ENCODE results near the gene SCN5A. TPM values are rescaled to one million over a fixed set of nuclear protein-coding genes. Genes with fewer than 3 reads are reported as not detected.

The SCN5A gene
- total RNA-seq, 1 donor from 2014 or later: 3.3 TPM

GRCh38 chr3:38636464-38636863 is 13.0 kb downstream of the SCN5A start:
- peaks cover 33% of the 10 kb centered on the region for H3K27me3 Mint-ChIP-seq (ENCODE audit: low read depth, unreplicated experiment)
- DNase-seq (ENCODE audit: low read depth): no peak
- H3K79me2 ChIP-seq (ENCODE audit: insufficient read depth, low read length): no peaks in the 10 kb centered on the region

GRCh38 chr3:38634111-38634510 is 15.4 kb downstream of the SCN5A start:
- Histone ChIP-seq H3K79me2 (ENCODE audit: insufficient read depth, low read length) (no peaks in the 10 kb centered on the region), H3K9me3 (ENCODE audit: insufficient read depth, low read depth, low read length) (no peaks in the 10 kb centered on the region), H3K9ac (ENCODE audit: low read length) (no peak overlapping the region), H3K27ac (ENCODE audit: low read depth, low read length) (no peak overlapping the region), H3K4me3 (ENCODE audit: insufficient read depth, low read depth, low read length) (no peak overlapping the region), H4K20me1 (ENCODE audit: insufficient read depth, low read length) (no peaks in the 10 kb centered on the region), H3K27me3 (ENCODE audit: insufficient read depth, low read length) (peaks cover 10% of the 10 kb centered on the region), H3K36me3 (ENCODE audit: insufficient read depth, low read length) (no peaks in the 10 kb centered on the region), H3K4me2 (ENCODE audit: low read length) (peak overlapping the region; percentile 53), H3K4me1 (ENCODE audit: insufficient read depth, low read length) (peaks cover 13% of the 10 kb centered on the region), H2AFZ (ENCODE audit: low read depth, low read length) (no peak overlapping the region)
- H3K9me3 Mint-ChIP-seq (ENCODE audit: unreplicated experiment): no peaks in the 10 kb centered on the region
- DNase-seq (ENCODE audit: low read depth) (peak; percentile 28), FAIRE-seq (no peak)
- H3K27ac Mint-ChIP-seq (ENCODE audit: unreplicated experiment): peak overlapping the region; percentile 64
- TF ChIP-seq EZH2 (IDR thresholded peaks at IDR 0.05; ENCODE audit: insufficient read depth, low read length) (no peak), CTCF (IDR thresholded peaks at IDR 0.05; ENCODE audit: insufficient read depth, low read depth, low read length) (no peak)
- H3K4me1 Mint-ChIP-seq (ENCODE audit: low read depth, unreplicated experiment): peaks cover 12% of the 10 kb centered on the region
- peak overlapping the region; percentile 16 for H3K4me3 Mint-ChIP-seq (ENCODE audit: unreplicated experiment)
- no peaks in the 10 kb centered on the region for H3K36me3 Mint-ChIP-seq (ENCODE audit: low read depth, unreplicated experiment)
- H3K27me3 Mint-ChIP-seq (ENCODE audit: low read depth, unreplicated experiment): peaks cover 39% of the 10 kb centered on the region

More at GRCh38 chr3:38636464-38636863, 13.0 kb downstream of the SCN5A start:
- Histone ChIP-seq H3K4me1 (ENCODE audit: insufficient read depth, low read length) (peaks cover 13% of the 10 kb centered on the region), H2AFZ (ENCODE audit: low read depth, low read length) (no peak overlapping the region), H3K4me2 (ENCODE audit: low read length) (no peak overlapping the region), H4K20me1 (ENCODE audit: insufficient read depth, low read length) (no peaks in the 10 kb centered on the region), H3K27ac (ENCODE audit: low read depth, low read length) (no peak overlapping the region), H3K9ac (ENCODE audit: low read length) (no peak overlapping the region), H3K27me3 (ENCODE audit: insufficient read depth, low read length) (peaks cover 20% of the 10 kb centered on the region), H3K36me3 (ENCODE audit: insufficient read depth, low read length) (no peaks in the 10 kb centered on the region), H3K9me3 (ENCODE audit: insufficient read depth, low read depth, low read length) (no peaks in the 10 kb centered on the region), H3K4me3 (ENCODE audit: insufficient read depth, low read depth, low read length) (no peak overlapping the region)
- Mint-ChIP-seq H3K9me3 (ENCODE audit: unreplicated experiment) (no peaks in the 10 kb centered on the region), H3K4me3 (ENCODE audit: unreplicated experiment) (no peak overlapping the region), H3K4me1 (ENCODE audit: low read depth, unreplicated experiment) (peaks cover 12% of the 10 kb centered on the region), H3K36me3 (ENCODE audit: low read depth, unreplicated experiment) (no peaks in the 10 kb centered on the region), H3K27ac (ENCODE audit: unreplicated experiment) (no peak overlapping the region)
- TF ChIP-seq CTCF (IDR thresholded peaks at IDR 0.05; ENCODE audit: insufficient read depth, low read depth, low read length): no peak
- TF ChIP-seq EZH2 (IDR thresholded peaks at IDR 0.05; ENCODE audit: insufficient read depth, low read length): no peak
- no peak for FAIRE-seq

- Histone ChIP-seq H3K4me3 (ENCODE audit: insufficient read depth, low read depth, low read length) (no peak overlapping the region), H3K9me3 (ENCODE audit: insufficient read depth, low read depth, low read length) (no peaks in the 10 kb centered on the region), H3K79me2 (ENCODE audit: insufficient read depth, low read length) (no peaks in the 10 kb centered on the region), H3K27ac (ENCODE audit: low read depth, low read length) (no peak overlapping the region), H3K27me3 (ENCODE audit: insufficient read depth, low read length) (peaks cover 10% of the 10 kb centered on the region), H4K20me1 (ENCODE audit: insufficient read depth, low read length) (no peaks in the 10 kb centered on the region), H3K4me2 (ENCODE audit: low read length) (no peak overlapping the region), H3K9ac (ENCODE audit: low read length) (no peak overlapping the region), H3K4me1 (ENCODE audit: insufficient read depth, low read length) (peaks cover 13% of the 10 kb centered on the region), H2AFZ (ENCODE audit: low read depth, low read length) (no peak overlapping the region), H3K36me3 (ENCODE audit: insufficient read depth, low read length) (no peaks in the 10 kb centered on the region)
- TF ChIP-seq EZH2 (IDR thresholded peaks at IDR 0.05; ENCODE audit: insufficient read depth, low read length) (no peak), CTCF (IDR thresholded peaks at IDR 0.05; ENCODE audit: insufficient read depth, low read depth, low read length) (no peak)
- FAIRE-seq (no peak), DNase-seq (ENCODE audit: low read depth) (no peak)
- no peaks in the 10 kb centered on the region for H3K9me3 Mint-ChIP-seq (ENCODE audit: unreplicated experiment)
- H3K36me3 Mint-ChIP-seq (ENCODE audit: low read depth, unreplicated experiment): no peaks in the 10 kb centered on the region
- no peak overlapping the region for H3K4me3 Mint-ChIP-seq (ENCODE audit: unreplicated experiment)
- H3K27me3 Mint-ChIP-seq (ENCODE audit: low read depth, unreplicated experiment): peaks cover 37% of the 10 kb centered on the region
- H3K27ac Mint-ChIP-seq (ENCODE audit: unreplicated experiment): no peak overlapping the region
- peaks cover 12% of the 10 kb centered on the region for H3K4me1 Mint-ChIP-seq (ENCODE audit: low read depth, unreplicated experiment)
Measured at GRCh38 chr3:38632989-38633388, 16.5 kb downstream of the SCN5A start.
